Measurements from ENCODE around the gene ZNF536.

ZNF536 gene

GRCh38 chr19:30519607-30520205 is 147.5 kb downstream of the ZNF536 start:
- Histone ChIP-seq H3K4me3 (ENCODE audit: low read depth, low read length) (no peak overlapping the region), H3K36me3 (ENCODE audit: control insufficient read depth, insufficient read depth, low read length) (no peaks in the 10 kb centered on the region), H3K9me3 (ENCODE audit: control insufficient read depth, insufficient read depth, low read length) (no peaks in the 10 kb centered on the region), H3K27me3 (ENCODE audit: control insufficient read depth, insufficient read depth, low read length) (no peaks in the 10 kb centered on the region), H3K9ac (ENCODE audit: low read depth, low read length) (no peak overlapping the region), H3K4me1 (ENCODE audit: control insufficient read depth, insufficient read depth, low read length) (peaks cover 4% of the 10 kb centered on the region; the same call in 1 of the 2 replicates), H3K27ac (ENCODE audit: low read depth, low read length) (no peak overlapping the region)

- Histone ChIP-seq H3K9me3 (ENCODE audit: control insufficient read depth, insufficient read depth, low read length) (no peaks in the 10 kb centered on the region), H3K9ac (ENCODE audit: low read depth, low read length) (no peak overlapping the region), H3K27ac (ENCODE audit: low read depth, low read length) (no peak overlapping the region), H3K27me3 (ENCODE audit: control insufficient read depth, insufficient read depth, low read length) (no peaks in the 10 kb centered on the region), H3K4me1 (ENCODE audit: control insufficient read depth, insufficient read depth, low read length) (peaks cover 4% of the 10 kb centered on the region; the same call in 1 of the 2 replicates), H3K4me3 (ENCODE audit: low read depth, low read length) (no peak overlapping the region), H3K36me3 (ENCODE audit: control insufficient read depth, insufficient read depth, low read length) (no peaks in the 10 kb centered on the region)
Observed at GRCh38 chr19:30520735-30521479, 148.7 kb downstream of the ZNF536 start.

GRCh38 chr19:30521937-30522336 is 149.8 kb downstream of the ZNF536 start:
- Histone ChIP-seq H3K36me3 (ENCODE audit: control insufficient read depth, insufficient read depth, low read length) (no peaks in the 10 kb centered on the region), H3K27me3 (ENCODE audit: control insufficient read depth, insufficient read depth, low read length) (no peaks in the 10 kb centered on the region), H3K4me1 (ENCODE audit: control insufficient read depth, insufficient read depth, low read length) (peaks cover 4% of the 10 kb centered on the region; the same call in 1 of the 2 replicates), H3K9me3 (ENCODE audit: control insufficient read depth, insufficient read depth, low read length) (no peaks in the 10 kb centered on the region), H3K4me3 (ENCODE audit: low read depth, low read length) (no peak overlapping the region), H3K27ac (ENCODE audit: low read depth, low read length) (no peak overlapping the region), H3K9ac (ENCODE audit: low read depth, low read length) (no peak overlapping the region)

GRCh38 chr19:30522341-30522740 is 150.2 kb downstream of the ZNF536 start:
- no peaks in the 10 kb centered on the region for H3K9me3 ChIP-seq (ENCODE audit: control insufficient read depth, insufficient read depth, low read length)
- peaks cover 4% of the 10 kb centered on the region; the same call in 1 of the 2 replicates for H3K4me1 ChIP-seq (ENCODE audit: control insufficient read depth, insufficient read depth, low read length)
- H3K9ac ChIP-seq (ENCODE audit: low read depth, low read length): no peak overlapping the region
- no peaks in the 10 kb centered on the region for H3K27me3 ChIP-seq (ENCODE audit: control insufficient read depth, insufficient read depth, low read length)
- no peak overlapping the region for H3K27ac ChIP-seq (ENCODE audit: low read depth, low read length)
- no peaks in the 10 kb centered on the region for H3K36me3 ChIP-seq (ENCODE audit: control insufficient read depth, insufficient read depth, low read length)
- no peak overlapping the region for H3K4me3 ChIP-seq (ENCODE audit: low read depth, low read length)

- Histone ChIP-seq H3K4me3 (ENCODE audit: low read depth, low read length) (no peak overlapping the region), H3K4me1 (ENCODE audit: control insufficient read depth, insufficient read depth, low read length) (peaks cover 4% of the 10 kb centered on the region; the same call in 1 of the 2 replicates), H3K9ac (ENCODE audit: low read depth, low read length) (no peak overlapping the region), H3K27ac (ENCODE audit: low read depth, low read length) (no peak overlapping the region), H3K36me3 (ENCODE audit: control insufficient read depth, insufficient read depth, low read length) (no peaks in the 10 kb centered on the region), H3K9me3 (ENCODE audit: control insufficient read depth, insufficient read depth, low read length) (no peaks in the 10 kb centered on the region), H3K27me3 (ENCODE audit: control insufficient read depth, insufficient read depth, low read length) (no peaks in the 10 kb centered on the region)
Observed at GRCh38 chr19:30523791-30524190, 151.6 kb downstream of the ZNF536 start.

- no peaks in the 10 kb centered on the region for H3K36me3 ChIP-seq (ENCODE audit: control insufficient read depth, insufficient read depth, low read length)
- H3K9ac ChIP-seq (ENCODE audit: low read depth, low read length): no peak overlapping the region
- no peak overlapping the region for H3K27ac ChIP-seq (ENCODE audit: low read depth, low read length)
- H3K27me3 ChIP-seq (ENCODE audit: control insufficient read depth, insufficient read depth, low read length): no peaks in the 10 kb centered on the region
- H3K4me1 ChIP-seq (ENCODE audit: control insufficient read depth, insufficient read depth, low read length): peaks cover 4% of the 10 kb centered on the region; the same call in 1 of the 2 replicates
- no peaks in the 10 kb centered on the region for H3K9me3 ChIP-seq (ENCODE audit: control insufficient read depth, insufficient read depth, low read length)
- no peak overlapping the region for H3K4me3 ChIP-seq (ENCODE audit: low read depth, low read length)
Observed at GRCh38 chr19:30525383-30525782, 153.2 kb downstream of the ZNF536 start.

GRCh38 chr19:30528919-30529318 is 156.7 kb downstream of the ZNF536 start:
- Histone ChIP-seq H3K9ac (ENCODE audit: low read depth, low read length) (no peak overlapping the region), H3K9me3 (ENCODE audit: control insufficient read depth, insufficient read depth, low read length) (no peaks in the 10 kb centered on the region), H3K27ac (ENCODE audit: low read depth, low read length) (no peak overlapping the region), H3K4me1 (ENCODE audit: control insufficient read depth, insufficient read depth, low read length) (no peaks in the 10 kb centered on the region), H3K27me3 (ENCODE audit: control insufficient read depth, insufficient read depth, low read length) (no peaks in the 10 kb centered on the region), H3K4me3 (ENCODE audit: low read depth, low read length) (no peak overlapping the region), H3K36me3 (ENCODE audit: control insufficient read depth, insufficient read depth, low read length) (no peaks in the 10 kb centered on the region)

GRCh38 chr19:30529876-30530275 is 157.7 kb downstream of the ZNF536 start:
- no peak overlapping the region for H3K9ac ChIP-seq (ENCODE audit: low read depth, low read length)
- no peaks in the 10 kb centered on the region for H3K36me3 ChIP-seq (ENCODE audit: control insufficient read depth, insufficient read depth, low read length)
- H3K27ac ChIP-seq (ENCODE audit: low read depth, low read length): no peak overlapping the region
- H3K4me1 ChIP-seq (ENCODE audit: control insufficient read depth, insufficient read depth, low read length): no peaks in the 10 kb centered on the region
- no peak overlapping the region for H3K4me3 ChIP-seq (ENCODE audit: low read depth, low read length)
- H3K27me3 ChIP-seq (ENCODE audit: control insufficient read depth, insufficient read depth, low read length): no peaks in the 10 kb centered on the region
- no peaks in the 10 kb centered on the region for H3K9me3 ChIP-seq (ENCODE audit: control insufficient read depth, insufficient read depth, low read length)

GRCh38 chr19:30530751-30531150 is 158.6 kb downstream of the ZNF536 start:
- H3K4me1 ChIP-seq (ENCODE audit: control insufficient read depth, insufficient read depth, low read length): no peaks in the 10 kb centered on the region
- no peaks in the 10 kb centered on the region for H3K9me3 ChIP-seq (ENCODE audit: control insufficient read depth, insufficient read depth, low read length)
- no peak overlapping the region for H3K27ac ChIP-seq (ENCODE audit: low read depth, low read length)
- H3K27me3 ChIP-seq (ENCODE audit: control insufficient read depth, insufficient read depth, low read length): no peaks in the 10 kb centered on the region
- H3K36me3 ChIP-seq (ENCODE audit: control insufficient read depth, insufficient read depth, low read length): no peaks in the 10 kb centered on the region
- no peak overlapping the region for H3K9ac ChIP-seq (ENCODE audit: low read depth, low read length)
- H3K4me3 ChIP-seq (ENCODE audit: low read depth, low read length): no peak overlapping the region

- Histone ChIP-seq H3K27ac (ENCODE audit: low read depth, low read length) (no peak overlapping the region), H3K27me3 (ENCODE audit: control insufficient read depth, insufficient read depth, low read length) (no peaks in the 10 kb centered on the region; the same call in 1 of the 2 replicates), H3K4me3 (ENCODE audit: low read depth, low read length) (no peak overlapping the region), H3K9me3 (ENCODE audit: control insufficient read depth, insufficient read depth, low read length) (no peaks in the 10 kb centered on the region), H3K4me1 (ENCODE audit: control insufficient read depth, insufficient read depth, low read length) (no peaks in the 10 kb centered on the region), H3K36me3 (ENCODE audit: control insufficient read depth, insufficient read depth, low read length) (no peaks in the 10 kb centered on the region), H3K9ac (ENCODE audit: low read depth, low read length) (no peak overlapping the region)
Observed at GRCh38 chr19:30535011-30535410, 162.8 kb downstream of the ZNF536 start.

GRCh38 chr19:30536975-30537374 is 164.8 kb downstream of the ZNF536 start:
- H3K9me3 ChIP-seq (ENCODE audit: control insufficient read depth, insufficient read depth, low read length): no peaks in the 10 kb centered on the region
- no peak overlapping the region for H3K27ac ChIP-seq (ENCODE audit: low read depth, low read length)
- H3K4me3 ChIP-seq (ENCODE audit: low read depth, low read length): no peak overlapping the region
- no peaks in the 10 kb centered on the region for H3K4me1 ChIP-seq (ENCODE audit: control insufficient read depth, insufficient read depth, low read length)
- no peaks in the 10 kb centered on the region; the same call in 1 of the 2 replicates for H3K27me3 ChIP-seq (ENCODE audit: control insufficient read depth, insufficient read depth, low read length)
- H3K9ac ChIP-seq (ENCODE audit: low read depth, low read length): no peak overlapping the region
- H3K36me3 ChIP-seq (ENCODE audit: control insufficient read depth, insufficient read depth, low read length): no peaks in the 10 kb centered on the region

Measured in HUES48 (cell line).